ENCODE data around the gene MYO1G. TPM values are rescaled to one million over a fixed set of nuclear protein-coding genes. Genes with fewer than 3 reads are reported as not detected.
"Not testable (repeated sequence)": the region's sequence is repeated elsewhere in the genome, so short reads cannot be mapped to it uniquely, and the experiment has no call there.

Gene MYO1G
- total RNA-seq, 2 experiments from 2014 or later: 369 to 376 TPM

DNA sequence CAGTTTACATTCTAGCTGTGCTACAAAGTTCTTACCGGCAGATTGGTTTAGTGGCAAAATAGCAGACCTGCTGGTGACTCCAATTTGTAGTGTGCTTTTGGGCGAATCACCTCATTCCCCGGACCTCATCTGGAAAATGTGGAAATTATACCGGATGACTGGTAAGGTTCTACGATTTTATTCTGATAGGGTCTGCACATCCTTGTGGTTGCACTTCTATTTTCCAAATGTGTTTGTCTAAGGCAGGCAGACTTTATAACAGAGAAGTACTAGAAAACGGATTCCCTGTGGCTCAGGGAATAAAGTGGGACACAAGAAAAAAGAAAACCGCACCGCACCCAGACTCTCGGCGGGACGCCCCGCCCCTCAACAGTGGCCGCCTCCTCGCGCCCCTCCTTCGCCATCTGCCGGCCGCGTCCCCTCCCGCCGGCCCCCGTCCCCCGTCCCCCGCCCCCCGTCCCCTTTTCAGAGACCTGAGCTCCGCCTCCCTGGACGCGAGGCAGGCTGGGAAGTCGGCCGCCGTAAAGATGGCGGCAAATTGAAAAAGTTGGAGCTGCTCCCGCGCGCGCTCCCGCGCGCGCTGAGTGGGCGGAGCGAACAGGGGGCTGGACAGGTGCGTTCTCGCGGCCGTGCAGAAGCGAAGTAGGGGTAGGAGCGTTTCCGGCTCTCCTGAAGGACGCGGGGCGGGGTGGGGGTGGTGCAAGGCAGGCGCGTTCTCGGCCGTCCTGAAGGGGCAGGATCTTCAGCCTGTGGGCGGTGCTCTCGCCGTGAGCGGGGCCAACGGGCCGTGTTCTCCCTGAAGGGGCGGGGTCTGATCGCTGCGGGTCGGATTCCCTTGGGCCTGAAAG, 20.7 kb upstream of the MYO1G start:
- DNase-seq (peak; percentile 100), ATAC-seq (peak; percentile 88)
- ChIA-PET POLR2A (interaction anchor here (0.7 to 6.7 kb wide), 5 partner anchors 11 to 26 kb away, joined by 5 to 99 read pairs (median 6); partner anchors contain the start of gene MYO1G), CTCF (interaction anchor here (0.5 to 3.1 kb wide), 4 partner anchors 10 to 427 kb away, joined by 3 to 10 read pairs (median 4); no protein-coding TSS in a partner anchor)
- Mint-ChIP-seq H3K9me3 (ENCODE audit: low read depth) (no peaks in the 10 kb centered on the region), H3K27me3 (no peaks in the 10 kb centered on the region), H3K4me3 (peak overlapping the region; percentile 91), H3K27ac (peak overlapping the region; percentile 91), H3K4me1 (peaks cover 56% of the 10 kb centered on the region), H3K36me3 (ENCODE audit: low read depth) (peaks cover 18% of the 10 kb centered on the region)
- intact Hi-C loops (cut with DNase I, micrococcal nuclease): loop anchor here (1.0 to 2.0 kb wide), 14 partner anchors 13 to 917 kb away; partner anchors contain the start of genes OGDH (in 2 of the 2), TBRG4 (in 2 of the 2), TMED4 (in 2 of the 2) and ZMIZ2 (in 2 of the 2)

DNA sequence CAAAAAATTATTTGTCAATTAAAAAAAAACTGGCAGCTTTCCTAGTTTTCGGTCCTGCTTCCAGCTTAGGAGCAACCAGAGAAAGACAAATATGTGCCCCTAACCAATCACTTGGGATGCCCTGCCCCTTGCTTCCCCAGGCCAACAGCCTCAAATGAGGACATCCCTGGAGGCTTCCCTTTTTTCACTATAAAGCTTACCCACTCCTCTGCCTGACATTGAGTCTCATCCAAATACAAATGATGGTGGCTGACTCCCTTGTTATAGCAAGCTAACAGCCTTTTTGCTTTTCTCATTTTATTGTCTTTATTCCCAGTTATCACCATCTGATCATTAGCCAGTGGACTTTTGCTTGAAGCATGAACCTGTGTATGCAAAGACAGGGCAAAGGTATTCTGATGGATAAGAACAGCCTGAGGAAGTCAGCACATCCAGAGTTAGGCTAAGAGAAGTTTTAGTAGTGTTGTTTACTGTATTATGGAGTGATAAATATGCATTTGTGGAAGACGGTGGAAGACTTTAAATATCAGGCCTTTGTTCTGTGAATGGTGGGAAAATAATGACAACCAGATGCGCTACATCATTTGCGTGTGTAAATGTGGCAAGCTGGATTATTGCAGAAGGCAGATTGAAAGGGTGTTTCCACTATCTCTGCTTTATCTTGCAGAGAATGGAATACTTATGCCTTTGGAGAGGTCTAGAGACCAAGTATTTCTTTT, 19.5 kb upstream of the MYO1G start:
- Mint-ChIP-seq H3K4me1 (peaks cover 52% of the 10 kb centered on the region), H3K36me3 (ENCODE audit: low read depth) (peaks cover 16% of the 10 kb centered on the region), H3K9me3 (ENCODE audit: low read depth) (no peaks in the 10 kb centered on the region), H3K27ac (peak overlapping the region; percentile 56), H3K27me3 (no peaks in the 10 kb centered on the region), H3K4me3 (peak overlapping the region; percentile 91)
- POLR2A ChIA-PET: interaction anchor here (1.0 to 6.7 kb wide), 3 partner anchors 17 to 199 kb away, joined by 5 to 99 read pairs (median 33); partner anchors contain the start of gene MYO1G
- DNase-seq: no peak
- no peak for ATAC-seq
- CTCF ChIA-PET: interaction anchor here (0.6 to 3.1 kb wide), 6 partner anchors 9 to 113 kb away, joined by 3 to 10 read pairs (median 5); no protein-coding TSS in a partner anchor
- intact Hi-C loops (cut with DNase I, micrococcal nuclease): loop anchor here in 1 of 2 experiments (2.0 kb wide), 1 partner anchor 416 kb away; the partner anchor contains the start of gene TMED4

DNA sequence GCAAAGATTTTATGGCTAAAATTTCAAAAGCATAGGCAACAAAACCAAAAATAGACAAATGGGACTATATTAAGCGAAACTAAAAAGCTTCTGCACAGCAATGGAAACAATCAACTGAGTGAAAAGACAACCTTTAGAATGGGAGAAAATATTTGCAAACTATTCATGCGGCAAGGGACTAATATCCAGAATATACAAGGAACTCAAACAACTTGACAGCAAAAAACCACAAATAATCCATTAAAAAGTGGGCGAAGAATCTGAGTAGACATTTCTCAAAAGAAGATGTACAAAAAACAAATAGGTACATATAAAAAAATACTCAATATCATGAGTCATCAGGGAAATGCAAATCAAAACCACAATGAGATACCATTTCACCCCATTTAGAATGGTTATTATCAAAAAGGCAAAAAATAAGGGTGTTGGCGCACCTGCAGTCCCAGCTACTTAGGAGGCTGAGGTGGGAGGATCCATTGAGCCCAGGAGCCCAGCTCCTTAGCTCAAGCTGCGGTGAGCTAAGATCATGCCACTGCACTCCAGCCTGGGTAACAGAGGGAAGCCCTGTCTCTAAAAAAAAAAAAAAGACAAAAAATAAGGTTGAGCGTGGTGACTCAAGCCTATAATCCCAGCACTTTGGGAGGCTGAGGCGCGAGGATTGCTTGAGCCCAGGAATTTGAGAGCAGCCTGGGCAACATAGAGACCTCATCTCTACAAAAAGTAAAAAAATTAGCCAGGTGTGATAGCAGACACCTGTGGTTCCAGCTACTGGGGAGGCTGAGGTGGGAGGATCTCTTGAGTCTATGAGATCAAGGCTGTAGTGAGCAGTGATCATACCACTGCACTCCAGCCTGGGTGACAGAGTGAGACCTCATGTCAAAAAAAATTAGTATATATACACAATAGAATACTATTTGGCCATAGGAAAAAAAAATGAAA, 17.0 kb upstream of the MYO1G start:
- peak overlapping the region; percentile 62 for H3K27ac Mint-ChIP-seq
- POLR2A ChIA-PET: interaction anchor here (0.5 to 6.7 kb wide), 3 partner anchors 8 to 14 kb away, joined by 3 to 99 read pairs (median 10); partner anchors contain the start of gene MYO1G
- H3K27me3 Mint-ChIP-seq: no peaks in the 10 kb centered on the region
- no peaks in the 10 kb centered on the region for H3K9me3 Mint-ChIP-seq (ENCODE audit: low read depth)
- DNase-seq: peak; percentile 13
- H3K36me3 Mint-ChIP-seq (ENCODE audit: low read depth): no peaks in the 10 kb centered on the region
- peak overlapping the region; percentile 33 for H3K4me3 Mint-ChIP-seq
- peaks cover 32% of the 10 kb centered on the region for H3K4me1 Mint-ChIP-seq
- CTCF ChIA-PET: interaction anchor here (0.6 to 2.6 kb wide), 4 partner anchors 11 to 201 kb away, joined by 3 to 10 read pairs (median 4); no protein-coding TSS in a partner anchor
- intact Hi-C loops (cut with DNase I, micrococcal nuclease): no loop called here
- ATAC-seq: no peak

DNA sequence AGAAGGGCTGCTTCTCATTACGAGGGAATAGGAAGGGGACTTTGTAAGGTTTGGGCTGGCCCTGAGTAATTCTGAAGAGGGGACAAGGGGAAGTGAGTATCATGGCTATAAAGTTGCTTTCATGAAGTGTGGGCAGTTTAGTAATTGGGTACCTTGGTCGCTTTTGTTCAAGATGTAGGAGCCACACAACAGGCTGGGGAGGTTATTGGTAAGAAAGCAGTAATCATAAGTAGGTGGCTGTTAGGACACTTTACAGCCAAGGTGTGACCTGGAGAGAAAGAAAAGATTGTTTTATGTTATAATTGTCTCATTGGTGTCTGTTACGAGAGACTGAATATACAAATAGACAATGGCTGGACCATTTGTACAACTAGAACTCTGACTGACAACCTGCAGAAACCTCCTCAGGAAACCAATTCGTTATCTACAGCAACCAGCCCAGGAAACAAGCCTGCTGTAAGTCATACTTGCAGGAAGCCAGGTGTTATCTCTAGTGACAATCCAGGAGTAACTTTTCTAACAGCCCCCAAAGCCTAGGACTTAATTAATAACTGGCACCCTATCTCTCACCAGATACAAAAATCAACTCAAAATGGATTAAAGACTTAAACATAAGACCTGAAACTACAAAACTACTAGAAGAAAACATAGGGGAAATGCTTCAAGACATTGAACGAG, 16.2 kb upstream of the MYO1G start:
- Mint-ChIP-seq H3K4me3 (peak overlapping the region; percentile 33), H3K36me3 (ENCODE audit: low read depth) (no peaks in the 10 kb centered on the region), H3K9me3 (ENCODE audit: low read depth) (no peaks in the 10 kb centered on the region), H3K27me3 (no peaks in the 10 kb centered on the region), H3K4me1 (peaks cover 32% of the 10 kb centered on the region), H3K27ac (peak overlapping the region; percentile 62)
- POLR2A ChIA-PET: no interaction called here
- DNase-seq: no peak
- ATAC-seq: no peak
- intact Hi-C loops (cut with DNase I, micrococcal nuclease): no loop called here
- CTCF ChIA-PET: interaction anchor here (0.8 to 0.9 kb wide), 2 partner anchors 9 to 41 kb away, joined by 3 read pairs; no protein-coding TSS in a partner anchor

DNA sequence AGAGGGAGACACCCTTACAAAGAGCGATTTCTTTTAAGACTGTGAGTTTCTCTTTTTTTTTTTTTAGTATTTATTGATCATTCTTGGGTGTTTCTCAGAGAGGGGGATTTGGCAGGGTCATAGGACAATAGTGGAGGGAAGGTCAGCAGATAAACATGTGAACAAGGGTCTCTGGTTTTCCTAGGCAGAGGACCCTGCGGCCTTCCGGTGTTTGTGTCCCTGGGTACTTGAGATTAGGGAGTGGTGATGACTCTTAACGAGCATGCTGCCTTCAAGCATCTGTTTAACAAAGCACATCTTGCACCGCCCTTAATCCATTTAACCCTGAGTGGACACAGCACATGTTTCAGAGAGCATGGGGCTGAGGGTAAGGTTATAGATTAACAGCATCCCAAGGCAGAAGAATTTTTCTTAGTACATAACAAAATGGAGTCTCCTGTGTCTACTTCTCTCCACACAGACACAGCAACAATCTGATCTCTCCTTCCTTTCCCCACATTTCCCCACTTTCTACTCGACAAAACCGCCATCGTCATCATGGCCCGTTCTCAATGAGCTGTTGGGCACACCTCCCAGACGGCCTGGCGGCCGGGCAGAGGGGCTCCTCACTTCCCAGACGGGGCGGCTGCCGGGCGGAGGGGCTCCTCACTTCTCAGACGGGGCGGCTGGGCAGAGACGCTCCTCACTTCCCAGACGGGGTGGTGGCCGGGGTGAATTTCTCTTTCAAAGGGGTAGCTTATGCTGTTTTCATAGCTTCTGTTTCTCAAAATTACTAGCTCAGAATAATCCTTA, 13.4 kb upstream of the MYO1G start:
- POLR2A ChIA-PET; H3K9me3 Mint-ChIP-seq (ENCODE audit: low read depth); DNase-seq; H3K4me3 Mint-ChIP-seq; H3K36me3 Mint-ChIP-seq (ENCODE audit: low read depth); intact Hi-C loops (cut with DNase I, micrococcal nuclease); H3K27ac Mint-ChIP-seq; ATAC-seq; H3K27me3 Mint-ChIP-seq: not testable (repeated sequence)
- H3K4me1 Mint-ChIP-seq: peaks cover 46% of the 10 kb centered on the region
- CTCF ChIA-PET: interaction anchor here (1.0 kb wide), 1 partner anchor 18 kb away, joined by 4 read pairs; no protein-coding TSS in a partner anchor

DNA sequence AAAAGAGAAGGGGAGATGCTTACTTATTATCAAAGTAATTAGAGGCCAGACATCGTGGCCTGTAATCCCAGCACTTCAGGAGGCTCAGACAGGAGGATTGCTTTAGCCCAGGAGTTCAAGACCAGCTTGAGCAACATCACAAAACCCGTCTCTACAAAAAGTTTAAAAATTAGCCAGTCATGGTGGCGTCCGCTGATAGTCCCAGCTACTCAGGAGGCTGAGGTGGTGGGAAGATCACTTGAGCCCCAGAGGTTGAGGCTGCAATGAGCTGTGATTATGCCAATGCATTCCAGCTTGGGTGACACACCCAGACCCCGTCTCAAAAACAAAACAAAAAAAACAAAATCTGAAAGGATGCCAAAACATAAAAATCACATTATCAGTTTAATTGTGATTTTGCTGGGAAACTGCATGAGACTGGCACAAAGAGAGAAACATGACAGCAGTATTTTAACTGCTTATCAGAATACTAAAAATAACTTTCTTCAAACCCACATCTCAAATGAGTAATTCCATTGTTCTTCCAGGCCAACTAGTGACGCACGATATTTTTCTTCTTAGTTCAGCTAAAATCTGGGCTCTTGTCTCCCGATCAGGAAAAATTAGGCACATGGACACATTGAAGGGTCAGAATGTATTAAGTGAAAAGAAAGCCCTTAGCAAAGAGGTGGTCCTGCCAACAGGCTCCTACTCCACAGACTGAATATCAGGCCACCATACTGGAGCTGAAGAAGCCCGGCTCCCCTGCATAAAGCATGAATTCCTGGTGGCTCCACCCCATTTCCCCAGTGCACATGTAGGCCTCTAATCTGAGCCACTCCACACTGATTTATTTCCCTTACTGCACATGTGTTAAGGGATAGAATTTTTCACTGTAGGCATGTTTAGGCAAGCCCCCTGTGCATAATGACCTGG, 11.6 kb upstream of the MYO1G start:
- no peaks in the 10 kb centered on the region for H3K9me3 Mint-ChIP-seq (ENCODE audit: low read depth)
- DNase-seq (no peak), ATAC-seq (no peak)
- ChIA-PET CTCF (interaction anchor here (0.7 to 1.4 kb wide), 3 partner anchors 11 to 146 kb away, joined by 3 to 4 read pairs (median 4); no protein-coding TSS in a partner anchor), POLR2A (interaction anchor here (1.8 kb wide), 1 partner anchor 11 kb away, joined by 5 read pairs; no protein-coding TSS in a partner anchor)
- H3K4me1 Mint-ChIP-seq: peaks cover 36% of the 10 kb centered on the region
- peaks cover 13% of the 10 kb centered on the region for H3K36me3 Mint-ChIP-seq (ENCODE audit: low read depth)
- no peak overlapping the region for H3K4me3 Mint-ChIP-seq
- intact Hi-C loops (cut with DNase I, micrococcal nuclease): no loop called here
- H3K27me3 Mint-ChIP-seq: no peaks in the 10 kb centered on the region
- peak overlapping the region; percentile 33 for H3K27ac Mint-ChIP-seq

DNA sequence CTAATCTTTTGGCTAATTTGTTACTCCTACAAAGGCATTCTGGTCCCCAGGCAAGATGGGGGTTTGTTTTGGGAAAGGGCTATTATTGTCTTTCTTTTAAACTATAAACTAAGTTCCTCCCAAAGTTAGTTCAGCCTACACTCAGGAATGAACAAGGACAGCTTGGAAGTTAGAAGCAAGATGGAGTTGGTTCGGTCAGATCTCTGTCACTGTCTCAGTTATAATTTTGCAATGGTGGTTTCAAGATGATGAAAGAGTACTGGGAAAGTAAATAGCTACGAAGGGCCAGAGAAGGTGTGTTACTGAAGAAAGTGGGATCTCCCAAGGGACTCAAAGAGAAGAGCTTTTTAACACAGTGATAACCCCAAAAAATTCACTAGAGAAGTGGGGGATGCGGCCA, 10.3 kb upstream of the MYO1G start:
- H3K4me3 Mint-ChIP-seq: no peak overlapping the region
- intact Hi-C loops (cut with DNase I, micrococcal nuclease): loop anchor here in 1 of 2 experiments (5.0 to 10.0 kb wide), 3 partner anchors 778 to 1062 kb away; partner anchors contain the start of gene UBE2D4
- ChIA-PET CTCF (interaction anchor here (0.6 to 1.6 kb wide), 3 partner anchors 9 to 434 kb away, joined by 3 to 10 read pairs (median 3); partner anchors contain the start of gene CCM2), POLR2A (interaction anchor here (0.6 to 0.7 kb wide), 3 partner anchors 10 to 1387 kb away, joined by 3 to 6 read pairs (median 4); no protein-coding TSS in a partner anchor)
- H3K27me3 Mint-ChIP-seq: no peaks in the 10 kb centered on the region
- no peak overlapping the region for H3K27ac Mint-ChIP-seq
- DNase-seq (no peak), ATAC-seq (no peak)
- H3K9me3 Mint-ChIP-seq (ENCODE audit: low read depth): no peaks in the 10 kb centered on the region
- H3K36me3 Mint-ChIP-seq (ENCODE audit: low read depth): peaks cover 26% of the 10 kb centered on the region
- peaks cover 31% of the 10 kb centered on the region for H3K4me1 Mint-ChIP-seq

DNA sequence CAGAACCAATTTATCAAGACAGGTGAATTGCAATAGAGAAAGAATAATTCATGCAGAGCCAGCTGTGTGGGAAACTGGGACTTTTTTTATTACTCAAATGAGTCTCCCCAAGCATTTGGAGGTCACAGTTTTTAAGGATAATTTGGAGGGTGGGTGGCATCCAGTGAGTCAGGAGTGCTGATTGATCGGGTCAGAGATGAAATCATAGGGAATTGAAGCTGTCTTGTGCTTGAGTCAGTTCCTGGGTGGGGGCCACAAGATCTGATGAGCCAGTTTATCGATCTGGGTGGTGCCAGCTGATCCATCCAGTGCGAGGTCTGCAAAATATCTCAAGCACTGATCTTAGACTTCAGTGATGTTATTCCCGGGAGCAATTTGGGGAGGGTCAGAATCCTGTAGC, 9.9 kb upstream of the MYO1G start:
- no peak overlapping the region for H3K4me3 Mint-ChIP-seq
- H3K9me3 Mint-ChIP-seq (ENCODE audit: low read depth): no peaks in the 10 kb centered on the region
- ChIA-PET CTCF (interaction anchor here (0.6 to 1.6 kb wide), 3 partner anchors 10 to 433 kb away, joined by 3 to 10 read pairs (median 3); partner anchors contain the start of gene CCM2), POLR2A (interaction anchor here (0.6 to 0.7 kb wide), 4 partner anchors 9 to 1387 kb away, joined by 3 to 6 read pairs (median 4); no protein-coding TSS in a partner anchor)
- DNase-seq (peak; percentile 26), ATAC-seq (no peak)
- intact Hi-C loops (cut with DNase I, micrococcal nuclease): loop anchor here in 1 of 2 experiments (5.0 to 10.0 kb wide), 3 partner anchors 779 to 1061 kb away; partner anchors contain the start of gene UBE2D4
- H3K27ac Mint-ChIP-seq: no peak overlapping the region
- H3K27me3 Mint-ChIP-seq: no peaks in the 10 kb centered on the region
- H3K4me1 Mint-ChIP-seq: peaks cover 34% of the 10 kb centered on the region
- H3K36me3 Mint-ChIP-seq (ENCODE audit: low read depth): peaks cover 30% of the 10 kb centered on the region

All from activated CD4-positive, alpha-beta T cell treated with anti-CD3 and anti-CD28 coated beads for 36 hours (primary cell).